ENCODE measurements around the gene VAV3.

DNA sequence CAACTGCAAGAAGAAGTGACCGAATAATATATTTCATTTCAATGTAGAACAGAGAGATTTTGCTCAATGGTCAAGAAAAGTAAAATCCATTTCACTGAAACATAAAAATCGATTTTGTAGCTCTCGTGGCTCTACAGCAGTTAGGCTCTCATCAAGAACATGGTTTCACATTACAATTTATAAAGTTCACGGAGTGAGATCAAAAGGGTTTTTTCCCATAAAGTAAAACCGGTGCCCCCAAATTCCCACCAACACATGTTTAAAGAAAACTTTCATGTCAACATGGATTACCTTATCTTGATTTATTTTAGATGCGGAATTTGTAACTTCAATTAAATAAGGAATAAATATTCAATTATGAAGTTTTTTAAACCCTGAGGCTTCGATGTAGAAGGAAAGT lies 16.3 kb upstream of the VAV3 start:
- TF ChIP-seq, protein P1, sequence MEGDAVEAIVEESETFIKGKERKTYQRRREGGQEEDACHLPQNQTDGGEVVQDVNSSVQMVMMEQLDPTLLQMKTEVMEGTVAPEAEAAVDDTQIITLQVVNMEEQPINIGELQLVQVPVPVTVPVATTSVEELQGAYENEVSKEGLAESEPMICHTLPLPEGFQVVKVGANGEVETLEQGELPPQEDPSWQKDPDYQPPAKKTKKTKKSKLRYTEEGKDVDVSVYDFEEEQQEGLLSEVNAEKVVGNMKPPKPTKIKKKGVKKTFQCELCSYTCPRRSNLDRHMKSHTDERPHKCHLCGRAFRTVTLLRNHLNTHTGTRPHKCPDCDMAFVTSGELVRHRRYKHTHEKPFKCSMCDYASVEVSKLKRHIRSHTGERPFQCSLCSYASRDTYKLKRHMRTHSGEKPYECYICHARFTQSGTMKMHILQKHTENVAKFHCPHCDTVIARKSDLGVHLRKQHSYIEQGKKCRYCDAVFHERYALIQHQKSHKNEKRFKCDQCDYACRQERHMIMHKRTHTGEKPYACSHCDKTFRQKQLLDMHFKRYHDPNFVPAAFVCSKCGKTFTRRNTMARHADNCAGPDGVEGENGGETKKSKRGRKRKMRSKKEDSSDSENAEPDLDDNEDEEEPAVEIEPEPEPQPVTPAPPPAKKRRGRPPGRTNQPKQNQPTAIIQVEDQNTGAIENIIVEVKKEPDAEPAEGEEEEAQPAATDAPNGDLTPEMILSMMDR (IDR thresholded peaks at IDR 0.05) = no peak
- no peak for TF ChIP-seq POLR2A (IDR thresholded peaks at IDR 0.05)
